PC-3 (cell line): Measurements from ENCODE around the gene TNFRSF18. TPM values are rescaled to one million over a fixed set of nuclear protein-coding genes. Genes with fewer than 3 reads are reported as not detected.

Experiments used
- ATAC-seq: fragments of 200-7000 bp; cut with Tn5 transposase; 2 replicates; pipeline ENCODE4 v1.9.1; 2020; ENCODE audit warnings: mild to moderate bottlenecking, moderate library complexity
- BruUV-seq: library from RNA; stranded (reverse); fragments of 400-500 nt; replicated peaks from 2 replicates; lab custom pipeline; 2021; lab: Mats Ljungman, UMichigan
- CTCF ChIA-PET: fragments of 300-600 bp; sonication (Branson Sonifier 250); formaldehyde crosslinking; loops from one replicate; lab custom pipeline; 2022; ENCODE audit warnings: antibody characterized with exemption; lab: Charles Lee
- POLR2A ChIA-PET: fragments of 300-600 bp; sonication (Branson Sonifier 250); formaldehyde crosslinking; loops from one replicate; lab custom pipeline; 2022; ENCODE audit warnings: antibody characterized with exemption; ENCODE audit not compliant: unreplicated experiment; lab: Charles Lee
- DNase-seq: peaks from one replicate; pipeline ENCODE4 v3.0.0-alpha.2; 2015
- H2AFZ ChIP-seq: fragments of 300-600 bp; sonication (generic); 2 replicates; pipeline ENCODE4 v1.6.0; 2016; ENCODE audit warnings: antibody characterized with exemption, low read length
- H3F3A ChIP-seq: fragments of 300-600 bp; sonication (generic); one replicate; pipeline ENCODE4 v1.6.0; 2017; ENCODE audit warnings: antibody characterized with exemption, low read length, control low read depth, mild to moderate bottlenecking; ENCODE audit not compliant: unreplicated experiment
- H3K27ac ChIP-seq: fragments of 300-600 bp; sonication (generic); 2 replicates; pipeline ENCODE4 v1.5.1; 2016; ENCODE audit warnings: mild to moderate bottlenecking, low read length
- H3K27me3 ChIP-seq: fragments of 300-600 bp; sonication (generic); 2 replicates; pipeline ENCODE4 v1.6.1; 2016; ENCODE audit warnings: low read length, mixed read lengths
- H3K36me3 ChIP-seq: fragments of 300-600 bp; sonication (generic); 2 replicates; pipeline ENCODE4 v1.6.1; 2016; ENCODE audit warnings: low read depth, mixed run types, low read length, mixed read lengths
- H3K4me1 ChIP-seq: fragments of 300-600 bp; sonication (generic); 2 replicates; pipeline ENCODE4 v1.5.1; 2016; ENCODE audit warnings: low read length; ENCODE audit not compliant: insufficient read depth
- H3K4me2 ChIP-seq: fragments of 300-600 bp; sonication (generic); 2 replicates; pipeline ENCODE4 v1.6.0; 2016; ENCODE audit warnings: low read length
- H3K4me3 ChIP-seq: fragments of 300-600 bp; sonication (generic); 2 replicates; pipeline ENCODE4 v1.5.1; 2016; ENCODE audit warnings: mild to moderate bottlenecking, low read length, mixed read lengths
- H3K79me2 ChIP-seq: fragments of 300-600 bp; sonication (generic); 2 replicates; pipeline ENCODE4 v1.6.1; 2017; ENCODE audit warnings: low read length, mixed read lengths
- H3K9ac ChIP-seq: fragments of 300-600 bp; sonication (generic); 2 replicates; pipeline ENCODE4 v1.6.0; 2016; ENCODE audit warnings: mild to moderate bottlenecking, low read length
- H3K9me2 ChIP-seq: fragments of 300-600 bp; sonication (generic); replicated peaks from 2 replicates; pipeline ENCODE4 v1.6.1; 2016; ENCODE audit warnings: mixed run types, low read length, mixed read lengths
- H3K9me3 ChIP-seq: fragments of 300-600 bp; sonication (generic); 2 replicates; pipeline ENCODE4 v1.6.1; 2016; ENCODE audit warnings: low read length, mixed read lengths
- H4K20me1 ChIP-seq: fragments of 300-600 bp; sonication (generic); 2 replicates; pipeline ENCODE4 v1.6.1; 2016; ENCODE audit warnings: low read length, mixed read lengths
- EZH2 ChIP-seq: fragments of 300-600 bp; sonication (generic); IDR thresholded peaks from one replicate; pipeline ENCODE4 v1.6.1; 2017; ENCODE audit warnings: antibody characterized with exemption, mild to moderate bottlenecking, low read length; ENCODE audit not compliant: unreplicated experiment
- EZH2phosphoT487 ChIP-seq: fragments of 300-600 bp; sonication (generic); IDR thresholded peaks from 2 replicates; pipeline ENCODE4 v1.6.1; 2018; ENCODE audit warnings: mild to moderate bottlenecking, antibody characterized with exemption, low read length, borderline replicate concordance
- intact Hi-C: fragments of 100-400 bp; cut with micrococcal nuclease; formaldehyde crosslinking; loops from 2 replicates; pipeline ENCODE4 v1.9.0; 2023
- total RNA-seq: library from RNA; depleted of rRNA; stranded (reverse); fragments of >200 nt; gene quantifications from 2 replicates; pipeline ENCODE4 v1.2.3, GENCODE V29; 2014
- TF ChIP-seq, protein P1 (sequence below): fragments of 300-600 bp; sonication (generic); conservative IDR thresholded peaks from 2 replicates; pipeline ENCODE4 v1.5.1; 2017; ENCODE audit warnings: antibody characterized with exemption, low read depth, mild to moderate bottlenecking, low read length

The TNFRSF18 gene
- total RNA-seq, 1 experiment from 2014 or later: 87.2 TPM

DNA sequence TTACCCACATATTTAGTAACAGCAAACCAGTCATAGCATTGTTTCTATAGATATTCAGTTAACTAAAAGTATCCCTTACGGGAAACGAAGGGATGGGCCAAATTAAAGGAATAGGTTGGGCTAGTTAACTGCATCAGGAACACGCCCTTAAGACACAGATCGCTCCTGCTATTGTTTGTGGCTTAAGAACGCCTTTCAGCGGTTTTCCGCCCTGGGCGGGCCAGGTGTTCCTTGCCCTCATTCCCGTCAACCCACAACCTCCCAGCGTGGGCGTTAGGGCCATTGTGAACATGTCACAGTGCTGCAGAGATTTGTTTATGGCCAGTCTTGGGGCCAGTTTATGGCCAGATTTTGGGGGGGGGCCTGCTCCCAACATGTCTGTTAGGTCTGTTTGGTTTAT lies 14.7 kb downstream of the TNFRSF18 start:
- ChIA-PET POLR2A (no interaction called here), CTCF (no interaction called here)
- TF ChIP-seq EZH2phosphoT487 (no peak), EZH2 (no peak)
- TF ChIP-seq, protein P1, sequence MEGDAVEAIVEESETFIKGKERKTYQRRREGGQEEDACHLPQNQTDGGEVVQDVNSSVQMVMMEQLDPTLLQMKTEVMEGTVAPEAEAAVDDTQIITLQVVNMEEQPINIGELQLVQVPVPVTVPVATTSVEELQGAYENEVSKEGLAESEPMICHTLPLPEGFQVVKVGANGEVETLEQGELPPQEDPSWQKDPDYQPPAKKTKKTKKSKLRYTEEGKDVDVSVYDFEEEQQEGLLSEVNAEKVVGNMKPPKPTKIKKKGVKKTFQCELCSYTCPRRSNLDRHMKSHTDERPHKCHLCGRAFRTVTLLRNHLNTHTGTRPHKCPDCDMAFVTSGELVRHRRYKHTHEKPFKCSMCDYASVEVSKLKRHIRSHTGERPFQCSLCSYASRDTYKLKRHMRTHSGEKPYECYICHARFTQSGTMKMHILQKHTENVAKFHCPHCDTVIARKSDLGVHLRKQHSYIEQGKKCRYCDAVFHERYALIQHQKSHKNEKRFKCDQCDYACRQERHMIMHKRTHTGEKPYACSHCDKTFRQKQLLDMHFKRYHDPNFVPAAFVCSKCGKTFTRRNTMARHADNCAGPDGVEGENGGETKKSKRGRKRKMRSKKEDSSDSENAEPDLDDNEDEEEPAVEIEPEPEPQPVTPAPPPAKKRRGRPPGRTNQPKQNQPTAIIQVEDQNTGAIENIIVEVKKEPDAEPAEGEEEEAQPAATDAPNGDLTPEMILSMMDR: no peak
- no peak overlapping the region for H3K4me2 ChIP-seq
- DNase-seq (no peak), ATAC-seq (no peak)
- no TSS peak for BruUV-seq
- H3K9ac ChIP-seq: no peak overlapping the region
- H3K27me3 ChIP-seq: no peaks in the 10 kb centered on the region
- H3K4me3 ChIP-seq: no peak overlapping the region
- H3K36me3 ChIP-seq: 0 out of 2 replicates have a peak, but pooled peaks cover 5% of the 10 kb centered on the region
- no peaks in the 10 kb centered on the region for H3K9me2 ChIP-seq
- no peak overlapping the region for H3K27ac ChIP-seq
- no peaks in the 10 kb centered on the region for H4K20me1 ChIP-seq
- no peaks in the 10 kb centered on the region for H3F3A ChIP-seq
- H3K9me3 ChIP-seq: no peaks in the 10 kb centered on the region
- H3K79me2 ChIP-seq: no peaks in the 10 kb centered on the region
- no peak overlapping the region for H2AFZ ChIP-seq
- intact Hi-C loops: no loop called here
- no peaks in the 10 kb centered on the region for H3K4me1 ChIP-seq

DNA sequence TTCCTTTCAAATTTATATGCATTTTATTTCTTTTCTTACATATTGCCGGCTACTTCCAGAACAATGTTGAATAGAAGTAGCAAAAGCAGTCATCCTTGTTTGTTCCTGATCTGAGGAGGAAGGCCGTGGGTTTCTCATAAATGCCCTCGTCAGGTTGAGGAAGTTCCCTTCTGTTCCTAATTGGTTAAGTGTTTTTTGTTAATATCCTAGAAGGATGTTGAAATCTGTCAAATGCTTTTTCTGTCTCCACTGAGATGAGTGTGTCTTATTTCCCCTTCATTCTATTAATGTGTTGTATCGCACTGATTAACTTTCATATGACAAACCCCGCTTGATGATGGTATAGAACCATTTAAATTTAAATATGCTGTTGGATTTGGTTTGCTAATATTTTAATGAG lies 17.3 kb downstream of the TNFRSF18 start:
- no peak overlapping the region for H3K4me2 ChIP-seq
- no peak overlapping the region for H2AFZ ChIP-seq
- no peaks in the 10 kb centered on the region for H4K20me1 ChIP-seq
- CTCF ChIA-PET: no interaction called here
- H3K36me3 ChIP-seq: 0 out of 2 replicates have a peak, but pooled peaks cover 5% of the 10 kb centered on the region
- ATAC-seq (no peak), DNase-seq (no peak)
- BruUV-seq: no TSS peak
- TF ChIP-seq EZH2phosphoT487: no peak
- TF ChIP-seq, protein P1: no peak
- TF ChIP-seq EZH2: no peak
- no peaks in the 10 kb centered on the region for H3F3A ChIP-seq
- no peak overlapping the region for H3K27ac ChIP-seq
- no peak overlapping the region for H3K9ac ChIP-seq
- H3K79me2 ChIP-seq: no peaks in the 10 kb centered on the region
- intact Hi-C loops: no loop called here
- POLR2A ChIA-PET: no interaction called here
- no peaks in the 10 kb centered on the region for H3K4me1 ChIP-seq
- H3K27me3 ChIP-seq: no peaks in the 10 kb centered on the region
- H3K9me2 ChIP-seq: no peaks in the 10 kb centered on the region
- H3K9me3 ChIP-seq: no peaks in the 10 kb centered on the region
- H3K4me3 ChIP-seq: no peak overlapping the region

DNA sequence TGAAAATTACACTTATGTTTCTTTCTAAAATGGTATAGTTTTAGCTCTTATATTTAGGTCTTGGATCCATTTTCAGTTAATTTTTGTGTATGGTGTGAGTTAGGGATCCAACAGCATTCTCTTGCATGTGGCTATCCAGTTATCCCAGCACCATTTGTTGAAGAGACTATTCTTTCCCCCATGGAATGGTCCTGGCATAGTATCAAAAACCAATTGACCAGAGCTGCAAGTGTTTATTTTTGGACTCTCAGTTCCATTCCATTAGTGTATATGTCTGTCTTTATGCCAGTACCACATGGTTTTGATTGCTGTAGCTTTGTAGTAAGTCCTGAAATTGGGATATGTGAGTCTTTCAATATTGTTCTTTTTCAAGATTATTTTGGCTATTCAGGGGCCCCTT lies 18.5 kb downstream of the TNFRSF18 start:
- POLR2A ChIA-PET: interaction anchor here (0.6 kb wide), 1 partner anchor 13 kb away, joined by 3 read pairs; no protein-coding TSS in a partner anchor
- H3K4me2 ChIP-seq: no peak overlapping the region
- no peak overlapping the region for H3K27ac ChIP-seq
- no peak for DNase-seq
- H3K9me2 ChIP-seq: no peaks in the 10 kb centered on the region
- no peak for ATAC-seq
- no TSS peak for BruUV-seq
- H3F3A ChIP-seq: no peaks in the 10 kb centered on the region
- TF ChIP-seq EZH2 (no peak), EZH2phosphoT487 (no peak)
- TF ChIP-seq, protein P1: no peak
- CTCF ChIA-PET: no interaction called here
- H3K9me3 ChIP-seq: no peaks in the 10 kb centered on the region
- H3K36me3 ChIP-seq: 0 out of 2 replicates have a peak, but pooled peaks cover 5% of the 10 kb centered on the region
- no peaks in the 10 kb centered on the region for H3K27me3 ChIP-seq
- intact Hi-C loops: no loop called here
- no peak overlapping the region for H3K4me3 ChIP-seq
- no peaks in the 10 kb centered on the region for H3K4me1 ChIP-seq
- H3K9ac ChIP-seq: no peak overlapping the region
- H2AFZ ChIP-seq: no peak overlapping the region
- H3K79me2 ChIP-seq: no peaks in the 10 kb centered on the region
- no peaks in the 10 kb centered on the region for H4K20me1 ChIP-seq
